Measurements from ENCODE around the gene INCENP.

The INCENP gene

GRCh38 chr11:62141111-62142042 is 17.6 kb downstream of the INCENP start:
- no peak for DNase-seq

DNA sequence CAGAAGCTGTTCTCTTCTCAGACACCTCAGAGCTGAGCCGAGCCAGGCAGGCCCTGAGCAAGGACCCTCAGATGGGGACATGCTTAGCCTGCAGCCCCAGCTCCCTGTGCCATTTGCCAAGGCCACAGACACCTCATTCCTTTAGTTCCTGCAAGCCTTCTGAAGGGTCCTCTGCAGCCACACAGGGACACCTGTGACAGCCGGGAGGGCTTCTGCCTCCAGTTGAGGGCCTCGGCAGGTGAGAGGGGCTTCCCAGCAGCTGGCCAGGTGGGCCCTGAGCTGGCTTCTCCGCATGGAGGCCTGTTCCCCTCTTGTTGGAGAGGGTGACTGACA is 18.2 kb downstream of the INCENP start:
- DNase-seq: no peak

- no peak for DNase-seq
Observed at GRCh38 chr11:62142921-62143320, 19.1 kb downstream of the INCENP start.

DNA sequence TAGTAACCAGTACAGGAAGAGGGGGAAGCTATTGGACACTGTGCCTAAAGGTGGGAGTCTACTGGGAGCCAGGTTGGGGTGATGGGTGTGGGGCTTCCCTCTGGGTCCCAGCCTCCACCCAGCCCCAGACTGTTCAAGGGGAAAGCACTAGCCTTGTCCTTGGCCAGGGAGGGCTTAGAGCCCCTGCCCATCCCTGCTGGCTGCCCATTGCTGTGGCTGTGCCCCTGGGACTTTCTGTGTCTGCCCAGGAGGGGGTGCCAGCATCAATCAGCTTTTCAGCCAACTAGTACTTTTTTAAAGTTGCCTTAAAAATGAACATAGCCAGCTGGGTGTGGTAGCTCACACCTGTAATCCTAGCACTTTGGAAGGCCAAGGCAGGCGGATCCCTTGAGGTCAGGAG is 19.9 kb downstream of the INCENP start:
- no peak for DNase-seq

DNA sequence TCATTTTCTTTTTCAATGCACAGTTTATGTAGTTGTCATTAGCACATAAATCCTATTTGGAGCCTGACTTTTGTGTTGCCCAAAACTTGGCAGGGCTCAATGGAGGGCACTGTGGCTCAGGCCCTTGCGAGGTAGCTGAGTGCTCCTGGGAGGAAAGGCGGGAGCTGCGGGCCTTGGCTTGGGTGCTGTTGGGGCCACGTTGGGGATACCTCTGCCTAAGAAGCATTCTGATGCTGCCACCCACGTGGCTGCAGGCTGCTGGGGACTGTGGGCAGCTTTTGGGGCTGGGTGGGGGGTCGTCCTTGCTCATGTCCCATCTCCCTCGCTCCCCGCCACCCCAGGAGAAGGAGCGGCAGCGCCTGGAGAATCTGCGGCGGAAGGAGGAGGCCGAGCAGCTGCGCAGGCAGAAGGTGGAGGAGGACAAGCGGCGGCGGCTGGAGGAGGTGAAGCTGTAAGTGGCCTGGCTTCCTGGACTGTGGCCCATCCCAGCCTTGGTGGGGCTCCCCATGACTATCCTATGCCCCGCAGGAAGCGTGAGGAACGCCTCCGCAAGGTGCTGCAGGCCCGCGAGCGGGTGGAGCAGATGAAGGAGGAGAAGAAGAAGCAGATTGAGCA is 20.9 kb downstream of the INCENP start:
- no peak for DNase-seq

DNA sequence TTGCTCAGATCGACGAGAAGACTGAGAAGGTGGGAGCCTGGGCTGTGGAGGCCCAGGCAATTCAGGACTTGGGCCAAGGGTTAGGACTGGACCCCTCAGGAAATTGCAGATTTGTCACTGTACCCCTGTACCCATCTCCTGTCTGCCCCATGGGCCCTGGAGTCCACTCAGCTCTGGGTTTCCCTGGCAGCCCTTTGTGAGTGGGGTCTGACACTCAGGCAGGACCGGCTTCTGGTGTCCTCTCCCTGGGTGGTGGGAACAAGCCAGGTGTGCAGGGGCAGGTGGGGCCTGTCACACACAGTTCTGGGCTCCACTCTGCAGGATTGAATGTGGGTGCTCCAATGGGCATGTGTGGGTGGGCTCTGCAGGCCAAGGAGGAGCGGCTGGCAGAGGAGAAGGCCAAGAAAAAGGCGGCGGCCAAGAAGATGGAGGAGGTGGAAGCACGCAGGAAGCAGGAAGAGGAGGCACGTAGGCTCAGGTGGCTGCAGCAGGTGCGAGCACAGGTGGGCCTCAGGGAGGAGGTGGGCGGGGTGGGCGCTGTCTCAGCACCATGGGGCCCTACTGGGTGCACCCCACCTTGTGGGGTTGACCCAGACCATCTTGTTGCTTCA is 21.6 kb downstream of the INCENP start:
- DNase-seq: no peak

GRCh38 chr11:62146476-62147200 is 22.8 kb downstream of the INCENP start:
- DNase-seq: no peak

DNA sequence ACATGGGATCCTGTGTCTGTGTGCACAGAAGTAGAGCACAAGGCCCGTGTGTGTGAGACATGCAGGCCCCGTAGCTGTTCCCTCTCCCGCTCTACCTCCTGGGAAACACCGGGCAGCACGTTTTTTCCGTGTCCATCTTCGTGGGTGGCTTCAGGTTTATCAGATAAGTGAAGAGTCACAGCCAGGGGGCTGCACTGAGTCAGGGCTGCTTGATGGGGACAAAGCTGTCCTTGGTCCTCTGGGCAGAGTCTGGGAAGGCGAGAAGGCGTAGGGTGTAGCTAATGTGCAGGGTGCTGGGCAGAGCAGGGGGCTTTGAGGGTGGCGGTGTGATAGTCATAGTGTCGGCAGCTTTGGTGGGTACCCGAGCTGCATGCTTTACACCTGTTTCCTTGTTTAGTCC is 23.7 kb downstream of the INCENP start:
- DNase-seq: no peak

DNA sequence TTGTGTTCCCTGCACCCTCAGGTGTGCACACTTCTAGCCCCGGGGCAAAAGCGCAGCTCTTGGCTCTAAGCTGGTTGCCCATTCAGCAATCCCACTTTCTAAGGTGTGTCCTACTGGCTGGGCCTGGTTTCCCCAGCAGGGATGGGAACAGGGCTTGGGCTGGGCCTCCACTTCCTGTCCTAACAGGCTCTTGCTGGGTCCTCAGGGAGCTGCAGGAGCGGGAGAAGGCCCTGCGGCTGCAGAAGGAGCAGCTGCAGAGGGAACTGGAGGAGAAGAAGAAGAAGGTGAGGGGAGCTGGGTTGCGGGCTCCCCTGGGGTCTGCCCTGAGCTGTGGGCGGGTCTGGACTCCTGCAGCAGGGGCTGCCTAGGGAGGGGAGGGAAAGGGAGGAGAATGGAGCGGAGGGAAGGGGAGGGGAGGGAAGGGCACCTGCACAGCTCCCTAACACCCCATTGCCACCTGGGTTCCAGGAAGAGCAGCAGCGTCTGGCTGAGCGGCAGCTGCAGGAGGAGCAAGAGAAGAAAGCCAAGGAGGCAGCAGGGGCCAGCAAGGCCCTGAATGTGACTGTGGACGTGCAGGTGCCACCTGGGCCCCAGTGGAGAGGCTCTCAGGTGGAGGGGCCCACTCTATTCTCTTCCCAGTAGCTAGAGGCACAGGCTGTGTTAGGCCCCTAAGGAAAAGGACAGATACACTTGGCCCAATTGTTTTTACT is 24.6 kb downstream of the INCENP start:
- DNase-seq: no peak

- no peak for DNase-seq
Observed at GRCh38 chr11:62149986-62150886, 26.4 kb downstream of the INCENP start.

DNA sequence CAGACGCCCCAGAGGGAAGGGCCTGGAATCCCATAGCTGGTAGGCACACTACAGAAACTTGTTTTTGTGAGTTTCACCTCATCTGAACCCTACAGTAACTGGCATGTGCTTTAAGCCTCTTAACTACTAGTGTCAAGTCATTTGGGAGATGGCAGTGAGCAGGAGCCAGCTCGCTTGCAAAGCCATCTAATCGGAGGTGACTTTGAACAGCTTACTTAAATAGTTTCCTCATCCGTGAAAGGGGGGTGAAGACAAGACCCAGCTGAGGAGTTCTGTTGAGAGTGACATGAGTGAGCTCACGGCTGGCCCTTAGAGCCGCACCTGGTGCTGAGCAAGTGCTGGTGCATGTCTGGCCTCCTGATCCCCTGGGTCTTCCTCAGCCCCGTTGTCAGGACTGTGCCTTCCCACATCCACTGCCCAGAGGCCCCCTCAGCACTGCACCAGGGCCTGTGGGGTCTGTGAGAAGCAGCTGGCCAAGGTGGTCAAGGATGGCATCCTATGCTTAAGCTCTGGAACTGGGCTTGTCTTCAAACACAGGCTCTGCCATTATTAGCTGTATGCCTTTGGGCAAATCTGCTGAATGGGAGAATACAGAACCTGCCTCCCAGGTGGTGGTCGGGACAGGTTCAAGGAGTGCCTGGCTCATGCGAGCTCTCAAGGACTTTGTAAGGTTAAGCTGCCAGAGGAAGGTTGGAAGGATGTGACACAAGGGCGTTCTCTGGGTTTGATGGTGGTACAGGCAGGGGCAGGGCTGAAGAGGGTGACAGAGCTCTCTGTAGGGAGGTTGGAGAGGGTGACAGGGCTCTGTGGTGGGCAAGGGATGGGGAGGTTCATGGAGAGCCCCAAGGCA is 27.3 kb downstream of the INCENP start:
- no peak for DNase-seq

DNA sequence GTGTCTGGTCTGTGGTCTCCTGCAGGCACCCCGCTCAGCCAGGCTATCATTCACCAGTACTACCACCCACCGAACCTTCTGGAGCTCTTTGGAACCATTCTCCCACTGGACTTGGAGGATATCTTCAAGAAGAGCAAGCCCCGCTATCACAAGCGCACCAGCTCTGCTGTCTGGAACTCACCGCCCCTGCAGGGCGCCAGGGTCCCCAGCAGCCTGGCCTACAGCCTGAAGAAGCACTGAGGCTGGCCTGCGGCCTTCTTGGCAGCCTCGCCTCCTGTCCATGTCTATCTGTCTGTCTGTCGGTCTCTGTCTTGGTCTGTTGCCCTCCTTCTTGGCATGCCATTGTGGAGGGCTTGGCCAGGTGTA is 27.9 kb downstream of the INCENP start:
- DNase-seq: no peak

- DNase-seq: no peak
Observed at GRCh38 chr11:62152245-62153086, 28.7 kb downstream of the INCENP start.

- no peak for DNase-seq
Observed at GRCh38 chr11:62153087-62153395, 29.2 kb downstream of the INCENP start.

- DNase-seq: no peak
Observed at GRCh38 chr11:62153617-62154016, 29.8 kb downstream of the INCENP start.

DNA sequence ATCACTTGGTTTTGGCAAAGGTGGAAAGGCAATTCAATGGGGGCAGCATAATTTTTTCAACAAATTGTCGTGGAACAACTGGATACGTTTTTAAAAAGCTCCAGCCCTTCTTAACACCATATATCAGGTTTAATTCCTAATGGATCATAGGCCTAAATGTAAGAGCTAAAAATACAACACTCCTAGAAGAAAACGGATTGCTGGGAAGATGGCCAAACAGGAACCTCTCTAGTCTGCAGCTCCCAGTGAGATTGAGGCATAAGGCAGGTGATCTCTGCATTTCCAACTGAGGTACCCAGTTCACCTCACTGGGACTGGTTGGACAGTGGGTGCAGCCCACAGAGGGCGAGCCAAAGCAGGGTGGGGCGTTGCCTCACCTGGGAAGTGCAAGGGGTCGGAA is 33.8 kb downstream of the INCENP start:
- no peak for DNase-seq

DNA sequence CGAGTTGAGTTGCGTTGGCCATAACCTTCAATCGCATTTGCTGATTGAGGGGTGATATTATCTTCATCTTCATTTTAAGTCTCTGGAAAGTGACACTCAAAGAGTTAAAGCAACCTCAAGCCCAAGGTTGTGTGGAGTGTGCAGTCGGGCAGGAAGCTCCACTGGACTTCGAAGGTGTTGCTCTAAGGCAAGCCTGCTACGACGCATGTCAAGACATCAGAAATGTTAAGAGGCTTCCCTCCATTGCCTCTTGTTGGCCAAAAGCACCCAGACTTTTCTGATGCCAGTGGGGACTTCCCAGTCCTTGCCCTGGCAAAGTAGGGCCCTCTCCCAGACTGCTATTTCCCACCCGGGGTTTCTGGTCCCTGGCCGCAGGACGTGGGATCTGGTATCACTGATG is 42.6 kb downstream of the INCENP start:
- DNase-seq: no peak

- no peak for DNase-seq
Observed at GRCh38 chr11:62169448-62169847, 45.6 kb downstream of the INCENP start.

- DNase-seq: no peak
Observed at GRCh38 chr11:62169935-62170334, 46.1 kb downstream of the INCENP start.

DNA sequence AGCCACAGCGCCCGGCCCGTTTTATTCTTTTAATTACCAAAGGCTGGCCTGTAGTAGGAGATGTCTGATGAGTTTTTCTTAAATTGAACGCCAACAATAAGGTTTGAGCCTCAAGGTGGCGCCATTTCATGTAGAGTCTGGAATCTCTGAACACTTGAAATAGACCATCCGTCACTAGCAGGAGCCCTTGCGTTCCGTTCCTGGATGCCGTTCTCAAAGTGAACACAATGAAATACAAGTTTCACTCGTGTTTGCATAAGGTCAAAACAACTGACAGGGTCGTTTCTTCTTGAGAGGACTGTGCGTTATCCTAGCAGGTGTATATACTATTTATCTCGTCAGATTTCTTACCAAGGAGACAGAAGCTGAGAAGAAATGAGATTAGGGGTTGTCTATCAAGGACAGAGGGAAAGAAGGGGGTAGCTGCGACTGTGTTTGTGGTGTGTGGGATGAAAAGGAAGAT is 47.5 kb downstream of the INCENP start:
- DNase-seq: peak; percentile 54
